HEK293T (cell line): ENCODE measurements around the gene CRYL1.

Source experiments
- ARNT ChIP-seq: fragments of 450-650 bp; IDR thresholded peaks from 2 replicates; pipeline ENCODE4 v1.6.1; 2017; ENCODE audit warnings: mild to moderate bottlenecking
- BHLHE40 ChIP-seq: fragments of 450-650 bp; IDR thresholded peaks from 2 replicates; pipeline ENCODE4 v1.6.1; 2016; ENCODE audit warnings: mild to moderate bottlenecking, moderate library complexity, borderline replicate concordance
- CTBP1 ChIP-seq: fragments of 450-650 bp; IDR thresholded peaks from 2 replicates; pipeline ENCODE4 v1.6.1; 2016; ENCODE audit warnings: borderline replicate concordance
- ELF4 ChIP-seq: fragments of 450-650 bp; IDR thresholded peaks from 2 replicates; pipeline ENCODE4 v1.6.1; 2017; ENCODE audit warnings: antibody characterized with exemption
- FOXA1 ChIP-seq: fragments of 450-650 bp; IDR thresholded peaks from 2 replicates; pipeline ENCODE4 v1.6.1; 2016; ENCODE audit warnings: mild to moderate bottlenecking
- FOXK2 ChIP-seq: fragments of 450-650 bp; IDR thresholded peaks from 2 replicates; pipeline ENCODE4 v1.6.1; 2016; ENCODE audit warnings: mild to moderate bottlenecking
- FOXM1 ChIP-seq: fragments of 450-650 bp; IDR thresholded peaks from 2 replicates; pipeline ENCODE4 v1.6.1; 2017; ENCODE audit warnings: mild to moderate bottlenecking, borderline replicate concordance
- LEF1 ChIP-seq: fragments of 450-650 bp; IDR thresholded peaks from 2 replicates; pipeline ENCODE4 v1.6.1; 2017; ENCODE audit warnings: mild to moderate bottlenecking, borderline replicate concordance
- NFRKB ChIP-seq: fragments of 450-650 bp; IDR thresholded peaks from 2 replicates; pipeline ENCODE4 v1.6.1; 2016; ENCODE audit warnings: mild to moderate bottlenecking, moderate library complexity
- PKNOX1 ChIP-seq: fragments of 450-650 bp; IDR thresholded peaks from 2 replicates; pipeline ENCODE4 v1.6.1; 2016
- SP1 ChIP-seq: fragments of 450-650 bp; IDR thresholded peaks from 2 replicates; pipeline ENCODE4 v1.6.1; 2017
- SUZ12 ChIP-seq: fragments of 450-650 bp; IDR thresholded peaks from 2 replicates; pipeline ENCODE4 v1.6.1; 2016; ENCODE audit warnings: mild to moderate bottlenecking
- TARDBP ChIP-seq: fragments of 450-650 bp; IDR thresholded peaks from 2 replicates; pipeline ENCODE4 v1.6.1; 2016
- ZNF384 ChIP-seq: fragments of 450-650 bp; IDR thresholded peaks from 2 replicates; pipeline ENCODE4 v1.6.1; 2016

- no peak for TF ChIP-seq ARNT
- no peak for TF ChIP-seq PKNOX1
- no peak for TF ChIP-seq SP1
- TF ChIP-seq TARDBP = no peak
- TF ChIP-seq ZNF384 = no peak
- TF ChIP-seq SUZ12 = no peak
- TF ChIP-seq NFRKB = no peak
- TF ChIP-seq FOXK2 = no peak
- TF ChIP-seq FOXA1 = no peak
- TF ChIP-seq LEF1 = no peak
- TF ChIP-seq BHLHE40 = no peak
- no peak for TF ChIP-seq ELF4
- no peak for TF ChIP-seq FOXM1
- TF ChIP-seq CTBP1 = no peak
Observed at GRCh38 chr13:20363603-20364002, 162.1 kb downstream of the CRYL1 start.
